ENCODE measurements around the gene IFT27.

The IFT27 gene, protein sequence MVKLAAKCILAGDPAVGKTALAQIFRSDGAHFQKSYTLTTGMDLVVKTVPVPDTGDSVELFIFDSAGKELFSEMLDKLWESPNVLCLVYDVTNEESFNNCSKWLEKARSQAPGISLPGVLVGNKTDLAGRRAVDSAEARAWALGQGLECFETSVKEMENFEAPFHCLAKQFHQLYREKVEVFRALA

DNA sequence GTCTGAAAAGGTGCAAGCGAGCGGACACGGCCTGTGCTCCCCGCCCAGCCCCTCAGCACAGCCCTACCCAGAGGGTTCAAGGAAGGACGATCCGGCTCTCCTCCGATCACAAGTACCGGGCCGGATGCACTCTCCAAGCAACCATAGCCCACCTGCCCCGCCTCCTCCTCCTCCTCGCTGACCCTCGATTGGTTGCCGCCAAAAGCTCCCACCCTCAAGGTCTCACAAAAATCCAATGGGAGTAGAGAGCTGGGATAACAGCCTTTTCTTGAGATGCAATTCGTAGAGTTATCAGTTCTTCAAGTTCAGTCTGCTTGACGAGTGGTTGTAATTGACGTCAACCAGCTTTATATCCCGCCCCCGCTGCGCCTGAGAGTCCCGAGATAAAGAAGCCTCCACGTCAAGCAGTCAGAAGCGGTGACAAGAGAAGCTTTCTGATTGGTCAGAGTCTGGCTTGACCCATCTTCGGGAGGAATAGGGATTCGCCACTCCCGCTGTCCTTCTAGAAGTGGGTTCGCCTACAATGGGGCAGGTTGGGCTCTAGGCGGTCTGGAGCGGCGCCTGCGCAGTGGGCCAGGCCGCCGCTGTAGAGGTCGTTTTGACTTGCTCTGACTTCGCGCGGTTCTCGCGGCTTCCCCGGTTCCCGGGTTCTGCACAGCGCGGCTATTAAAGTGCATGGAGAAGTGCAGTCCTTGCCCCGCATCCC, at the start of gene IFT27:
Gene IFT27, minus strand, starts transcription at position 156 of the 706 bp plus-strand sequence. CDS start 412 bp downstream, outside the sequence.
- DNase-seq (ENCODE audit: low read depth, low spot score): peak; percentile 92

DNA sequence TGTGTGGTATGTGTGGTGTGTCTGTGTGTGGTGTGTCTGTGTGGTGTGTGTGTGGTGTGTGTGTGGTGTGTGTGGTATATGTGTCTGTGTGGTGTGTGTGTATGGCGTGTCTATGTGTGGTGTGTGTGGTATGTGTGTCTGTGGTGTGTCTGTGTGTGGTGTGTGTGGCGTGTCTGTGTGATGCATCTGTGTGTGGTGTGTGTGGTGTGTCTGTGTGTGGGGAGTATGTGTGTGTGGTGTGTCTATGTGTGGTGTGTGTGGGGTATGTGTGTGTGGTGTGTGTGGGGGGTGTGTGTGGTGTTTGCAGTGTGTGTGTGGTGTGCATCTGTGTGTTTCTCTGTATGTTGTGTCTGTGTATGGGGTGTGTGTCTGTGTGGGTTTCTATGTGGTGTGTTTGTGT, 48.7 kb upstream of the IFT27 start:
- DNase-seq (ENCODE audit: low read depth, low spot score): no peak

- DNase-seq (ENCODE audit: low read depth, low spot score): no peak
These were observed 47.4 kb upstream of the IFT27 start for GRCh38 chr22:36823186-36823839.

GRCh38 chr22:36822581-36822980, 46.7 kb upstream of the IFT27 start:
- no peak for DNase-seq (ENCODE audit: low read depth, low spot score)

GRCh38 chr22:36819112-36819511, 43.2 kb upstream of the IFT27 start:
- DNase-seq (ENCODE audit: low read depth, low spot score): no peak

DNA sequence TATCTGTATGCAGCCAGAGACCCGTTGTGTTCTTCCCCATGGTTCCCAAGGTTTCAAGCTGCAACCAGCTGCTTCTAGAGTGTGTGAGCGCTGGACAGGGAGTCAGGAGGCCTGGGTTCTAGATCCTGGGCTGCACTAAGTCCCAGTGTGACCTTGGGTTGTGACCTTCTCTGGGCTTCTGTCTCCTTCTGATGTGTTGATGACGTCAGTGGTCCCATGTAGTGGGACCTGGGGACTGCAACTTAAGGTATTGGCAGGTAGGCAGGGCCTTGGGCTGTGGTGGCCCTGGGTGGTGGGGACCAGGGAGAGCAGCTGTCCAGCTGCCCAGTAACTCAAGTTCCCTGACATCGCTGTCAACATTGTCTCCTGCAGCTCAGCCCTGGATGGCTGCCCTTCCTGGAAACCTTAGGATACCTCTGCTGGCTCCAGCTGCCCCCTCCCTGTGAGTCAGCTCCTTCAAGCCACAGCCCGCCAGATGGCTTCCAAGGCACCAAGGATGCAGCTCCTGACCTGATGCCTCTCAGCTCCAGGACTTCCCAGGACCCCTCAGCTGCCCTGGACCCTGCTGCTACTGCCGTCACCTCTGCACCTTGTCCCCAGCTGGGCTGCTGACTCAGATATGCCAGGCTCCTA, 42.2 kb upstream of the IFT27 start:
- DNase-seq (ENCODE audit: low read depth, low spot score): no peak

GRCh38 chr22:36817525-36817848, 41.6 kb upstream of the IFT27 start:
- no peak for DNase-seq (ENCODE audit: low read depth, low spot score)

GRCh38 chr22:36816636-36817524, 41.0 kb upstream of the IFT27 start, which contains the start of gene PVALB:
Gene PVALB (minus strand): TSS chr22:36817035. CDS start chr22:36817005, 30 bp downstream.
- DNase-seq (ENCODE audit: low read depth, low spot score): no peak

DNA sequence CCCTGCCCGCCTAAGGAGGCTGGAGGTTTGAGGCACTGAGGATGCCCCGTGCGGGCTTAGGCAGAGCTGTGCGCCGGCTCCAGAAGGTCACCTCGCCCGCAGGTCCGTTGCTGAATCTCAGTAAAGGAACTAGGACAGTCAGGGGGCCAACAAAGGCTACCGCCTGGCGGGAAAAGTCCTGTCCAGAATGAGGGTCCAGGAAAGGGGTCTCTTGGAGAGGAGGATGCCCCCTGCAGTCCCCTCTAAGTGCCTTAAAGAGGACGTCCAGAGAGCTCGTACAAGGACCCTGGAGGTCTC, 40.4 kb upstream of the IFT27 start:
- DNase-seq (ENCODE audit: low read depth, low spot score): no peak

DNA sequence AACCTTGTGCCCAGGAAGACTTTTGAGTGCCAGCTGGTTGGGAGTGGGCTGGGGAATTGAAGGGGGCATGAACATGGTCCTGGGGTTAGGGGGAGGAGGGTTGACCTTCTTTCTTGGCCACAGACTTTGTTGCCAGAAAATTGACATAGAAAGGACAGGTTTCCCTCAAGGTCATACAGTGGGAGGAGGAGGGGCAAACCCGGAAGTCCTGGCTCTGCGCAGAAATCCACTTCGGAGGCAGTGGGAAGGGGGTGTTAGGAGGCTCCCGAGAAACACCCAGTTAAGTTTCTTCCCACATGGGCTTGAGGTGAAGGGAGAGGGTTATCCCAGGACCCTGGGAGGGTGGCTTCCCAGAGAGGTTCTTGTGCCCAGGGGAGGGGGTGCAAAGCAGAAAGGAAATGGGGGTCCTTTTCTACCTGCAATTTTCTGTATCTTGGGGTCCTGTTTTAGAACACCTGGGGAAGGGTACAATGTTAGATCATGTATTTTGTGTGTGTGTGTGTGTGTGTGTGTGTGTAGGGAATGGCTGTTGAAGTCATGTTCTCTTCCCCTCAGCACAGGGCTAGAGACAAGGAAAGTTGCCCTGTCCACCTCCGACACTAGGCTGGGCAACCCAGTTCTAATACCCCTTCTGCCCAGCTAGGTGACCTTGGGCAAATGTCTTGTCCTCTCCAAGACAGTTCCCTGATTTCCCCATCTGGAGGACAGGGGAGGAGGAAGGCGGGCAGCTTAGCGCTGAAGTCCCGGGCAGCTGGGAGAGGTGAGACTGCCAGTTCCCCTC, 39.8 kb upstream of the IFT27 start:
- no peak for DNase-seq (ENCODE audit: low read depth, low spot score)

- DNase-seq (ENCODE audit: low read depth, low spot score): no peak
These were observed 38.9 kb upstream of the IFT27 start for GRCh38 chr22:36814801-36815200.

- DNase-seq (ENCODE audit: low read depth, low spot score): no peak
These were observed 35.3 kb upstream of the IFT27 start for GRCh38 chr22:36811094-36811800.

DNA sequence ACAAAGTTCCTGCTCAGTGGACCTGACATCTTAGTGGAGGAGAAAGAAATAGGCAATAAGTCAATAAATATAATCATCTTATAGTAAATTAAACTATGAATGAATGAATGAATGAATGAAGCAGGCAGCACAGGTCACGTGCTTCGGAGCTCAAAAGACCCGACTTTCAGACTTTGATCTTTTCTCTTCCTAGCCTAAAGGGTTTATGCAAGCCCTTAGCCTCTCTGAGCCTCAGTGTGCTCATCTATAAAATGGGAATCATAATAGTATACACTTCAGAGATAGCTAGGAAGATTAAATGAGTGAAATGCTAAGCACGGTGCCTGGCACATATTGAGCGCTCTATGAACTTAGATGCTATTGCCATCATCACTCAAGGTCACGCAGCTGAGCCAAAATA, 33.4 kb upstream of the IFT27 start:
- no peak for DNase-seq (ENCODE audit: low read depth, low spot score)

DNA sequence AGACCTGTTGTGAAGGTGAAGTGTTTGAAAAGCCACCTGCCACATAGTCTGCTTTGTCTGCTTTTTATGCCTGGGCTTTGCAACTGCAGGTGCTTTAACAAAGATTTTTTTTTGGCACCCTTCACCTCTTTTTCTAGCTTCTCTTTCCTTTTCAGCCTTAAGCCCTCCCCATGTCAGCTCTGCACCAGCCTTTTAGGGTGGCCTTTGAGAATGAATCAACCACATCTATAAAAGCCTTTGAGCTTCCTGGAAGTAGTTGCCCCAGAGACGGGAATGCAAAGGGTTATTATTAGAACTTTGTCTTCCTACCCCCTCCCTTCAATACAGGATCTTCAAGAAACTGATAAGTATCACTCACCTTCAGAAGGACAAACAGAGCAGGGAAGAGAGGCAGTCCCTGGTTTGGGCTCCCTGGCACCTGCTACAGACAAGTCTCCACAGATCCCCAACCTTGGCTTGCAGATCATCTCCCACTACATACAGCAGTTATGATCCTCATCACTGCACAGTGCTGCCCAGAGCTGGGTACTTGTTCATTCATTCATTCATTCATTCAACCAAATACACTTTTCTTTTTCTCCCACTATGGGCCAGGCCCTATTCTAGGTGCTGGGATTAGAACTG, 32.9 kb upstream of the IFT27 start:
- no peak for DNase-seq (ENCODE audit: low read depth, low spot score)

GRCh38 chr22:36807627-36808026, 31.7 kb upstream of the IFT27 start:
- DNase-seq (ENCODE audit: low read depth, low spot score): no peak

DNA sequence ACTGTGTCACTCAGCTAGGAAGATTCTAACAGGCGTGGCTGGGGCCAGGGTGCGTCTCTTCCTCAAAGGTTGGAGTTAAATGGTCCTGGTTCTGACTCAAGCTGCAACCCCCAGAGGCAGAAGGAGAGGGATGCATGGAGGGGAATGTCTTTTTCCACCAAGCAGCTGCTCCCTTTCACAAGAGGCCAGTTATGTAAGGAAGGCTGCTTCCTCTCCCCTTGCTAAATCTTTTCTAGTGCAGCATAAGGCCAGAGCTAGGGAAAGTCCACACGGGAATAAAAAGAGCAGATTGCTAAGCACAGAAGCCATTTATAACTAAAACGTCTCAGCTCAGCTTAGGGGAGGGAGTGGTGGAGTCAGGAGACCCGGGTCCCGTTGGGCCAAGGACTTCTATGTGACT, 30.9 kb upstream of the IFT27 start:
- DNase-seq (ENCODE audit: low read depth, low spot score): no peak

- no peak for DNase-seq (ENCODE audit: low read depth, low spot score)
These were observed 27.4 kb upstream of the IFT27 start for GRCh38 chr22:36803358-36803757.

DNA sequence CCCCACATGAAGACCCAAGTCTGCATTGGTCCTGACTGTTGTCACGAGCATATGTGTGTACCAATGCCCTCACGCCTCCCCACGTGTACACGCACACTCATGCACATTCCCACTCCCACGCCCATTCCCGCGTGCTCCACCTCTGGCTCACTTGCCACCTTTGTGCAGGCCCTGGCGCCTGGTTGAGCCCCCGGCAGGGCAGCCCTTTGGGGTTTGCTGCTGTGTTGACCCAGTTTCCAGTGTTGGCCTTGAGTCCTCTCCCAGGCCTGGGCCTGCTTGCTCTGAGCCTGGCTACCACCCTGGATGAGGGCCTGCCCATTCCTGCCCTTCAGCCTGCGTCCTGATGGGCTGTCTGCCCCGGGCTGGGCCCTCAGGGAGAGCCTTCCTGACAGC, 22.8 kb upstream of the IFT27 start:
- DNase-seq (ENCODE audit: low read depth, low spot score): no peak

- DNase-seq (ENCODE audit: low read depth, low spot score): no peak
These were observed 22.2 kb upstream of the IFT27 start for GRCh38 chr22:36797911-36798673.
